Stomach (tissue), 4 donors: Measurements from ENCODE around the gene CCDC179.

ENCODE experiments used
- EP300 ChIP-seq: sonication (generic); formaldehyde crosslinking; IDR thresholded peaks from one replicate; pipeline ENCODE4 v1.6.1; 2017; ENCODE audit warnings: antibody characterized with exemption
- POLR2A ChIP-seq, 4 donors: fragments of 450-650 bp; IDR thresholded peaks; one replicate each; pipeline ENCODE4 v1.6.1; 2016; ENCODE audit warnings: antibody characterized with exemption in 4 of 4, control low read depth in 2 of 4, mild to moderate bottlenecking in 1 of 4, moderate library complexity in 1 of 4
- TF ChIP-seq, protein P1 (sequence below), 7 experiments: fragments of 450-650 bp in 4 of 7; fragments of 200-600 bp in 3 of 7; sonication (generic) in 3 of 7; IDR thresholded peaks; one replicate each; pipeline ENCODE4 v1.5.1; 2016 to 2019; ENCODE audit warnings: antibody characterized with exemption in 7 of 7, control low read depth in 2 of 7, mild to moderate bottlenecking in 1 of 7

- TF ChIP-seq, protein P1, sequence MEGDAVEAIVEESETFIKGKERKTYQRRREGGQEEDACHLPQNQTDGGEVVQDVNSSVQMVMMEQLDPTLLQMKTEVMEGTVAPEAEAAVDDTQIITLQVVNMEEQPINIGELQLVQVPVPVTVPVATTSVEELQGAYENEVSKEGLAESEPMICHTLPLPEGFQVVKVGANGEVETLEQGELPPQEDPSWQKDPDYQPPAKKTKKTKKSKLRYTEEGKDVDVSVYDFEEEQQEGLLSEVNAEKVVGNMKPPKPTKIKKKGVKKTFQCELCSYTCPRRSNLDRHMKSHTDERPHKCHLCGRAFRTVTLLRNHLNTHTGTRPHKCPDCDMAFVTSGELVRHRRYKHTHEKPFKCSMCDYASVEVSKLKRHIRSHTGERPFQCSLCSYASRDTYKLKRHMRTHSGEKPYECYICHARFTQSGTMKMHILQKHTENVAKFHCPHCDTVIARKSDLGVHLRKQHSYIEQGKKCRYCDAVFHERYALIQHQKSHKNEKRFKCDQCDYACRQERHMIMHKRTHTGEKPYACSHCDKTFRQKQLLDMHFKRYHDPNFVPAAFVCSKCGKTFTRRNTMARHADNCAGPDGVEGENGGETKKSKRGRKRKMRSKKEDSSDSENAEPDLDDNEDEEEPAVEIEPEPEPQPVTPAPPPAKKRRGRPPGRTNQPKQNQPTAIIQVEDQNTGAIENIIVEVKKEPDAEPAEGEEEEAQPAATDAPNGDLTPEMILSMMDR (IDR thresholded peaks at IDR 0.05), result no peak
- TF ChIP-seq POLR2A (IDR thresholded peaks at IDR 0.05) (no peak), EP300 (no peak)
These were observed 61.4 kb downstream of the CCDC179 start for GRCh38 chr11:22798901-22799300.
